Neural progenitor cell (in vitro differentiated cells): ENCODE measurements around the gene SYTL1. TPM values are rescaled to one million over a fixed set of nuclear protein-coding genes. Genes with fewer than 3 reads are reported as not detected.
A peak's percentile ranks its signal among the peaks of the same experiment; 100 is the strongest.

ENCODE experiments used
- DNase-seq: peaks from one replicate; pipeline ENCODE4 v3.0.0-alpha.2; 2016; ENCODE audit warnings: low spot score
- H2AFZ ChIP-seq: fragments of 200-600 bp; sonication (generic); replicated peaks from 2 replicates; pipeline ENCODE4 v1.6.1; 2016; ENCODE audit warnings: antibody characterized with exemption
- H3F3A ChIP-seq: fragments of 200-600 bp; sonication (generic); 2 replicates; pipeline ENCODE4 v1.6.1; 2016; ENCODE audit warnings: antibody characterized with exemption, low read depth
- H3K27ac ChIP-seq: fragments of 200-600 bp; sonication (generic); 2 replicates; pipeline ENCODE4 v1.5.1; 2016; ENCODE audit warnings: mild to moderate bottlenecking
- H3K27me3 ChIP-seq: fragments of 200-600 bp; sonication (generic); 2 replicates; pipeline ENCODE4 v1.6.1; 2016; ENCODE audit warnings: mild to moderate bottlenecking, moderate library complexity
- H3K36me3 ChIP-seq: fragments of 200-600 bp; sonication (generic); 2 replicates; pipeline ENCODE4 v1.5.1; 2016
- H3K4me1 ChIP-seq: fragments of 200-600 bp; sonication (generic); 2 replicates; pipeline ENCODE4 v1.6.1; 2016; ENCODE audit warnings: mixed run types
- H3K4me2 ChIP-seq: fragments of 200-600 bp; sonication (generic); 2 replicates; pipeline ENCODE4 v1.6.1; 2016
- H3K4me3 ChIP-seq: fragments of 200-600 bp; sonication (generic); 2 replicates; pipeline ENCODE4 v1.5.1; 2016
- H3K79me2 ChIP-seq: fragments of 200-600 bp; sonication (generic); 2 replicates; pipeline ENCODE4 v1.6.1; 2016; ENCODE audit warnings: low read depth
- H3K9ac ChIP-seq: fragments of 200-600 bp; sonication (generic); 2 replicates; pipeline ENCODE4 v1.6.1; 2016
- H3K9me3 ChIP-seq: fragments of 200-600 bp; sonication (generic); 2 replicates; pipeline ENCODE4 v1.5.1; 2016; ENCODE audit warnings: low read depth
- H4K20me1 ChIP-seq: fragments of 200-600 bp; sonication (generic); 2 replicates; pipeline ENCODE4 v1.6.1; 2016; ENCODE audit warnings: low read depth
- H3K27ac Mint-ChIP-seq: 3 replicates; pipeline ENCODE4 v1.8.0; 2021; ENCODE audit warnings: mixed read lengths
- H3K27me3 Mint-ChIP-seq: 2 replicates; pipeline ENCODE4 v1.8.0; 2022; ENCODE audit warnings: low read depth, mild to moderate bottlenecking, inconsistent platforms, moderate library complexity, mixed read lengths; ENCODE audit not compliant: insufficient read depth
- H3K36me3 Mint-ChIP-seq: 3 replicates; pipeline ENCODE4 v1.8.0; 2021; ENCODE audit warnings: mixed read lengths
- H3K4me1 Mint-ChIP-seq: 3 replicates; pipeline ENCODE4 v1.8.0; 2021; ENCODE audit warnings: mixed read lengths
- H3K4me3 Mint-ChIP-seq: 3 replicates; pipeline ENCODE4 v1.8.0; 2021; ENCODE audit warnings: mild to moderate bottlenecking, moderate library complexity, mixed read lengths
- H3K9me3 Mint-ChIP-seq: 3 replicates; pipeline ENCODE4 v1.8.0; 2020; ENCODE audit warnings: mixed read lengths
- EZH2 ChIP-seq: fragments of 200-600 bp; sonication (generic); IDR thresholded peaks from 2 replicates; pipeline ENCODE4 v1.6.1; 2017; ENCODE audit warnings: antibody characterized with exemption, mild to moderate bottlenecking, moderate library complexity
- EZH2phosphoT487 ChIP-seq: fragments of 200-600 bp; sonication (generic); IDR thresholded peaks from 2 replicates; pipeline ENCODE4 v1.6.1; 2017; ENCODE audit warnings: antibody characterized with exemption
- total RNA-seq: library from RNA; depleted of rRNA; stranded (reverse); fragments of >200 nt; gene quantifications from 2 replicates; pipeline ENCODE4 v1.2.3, GENCODE V29; 2015; ENCODE audit warnings: low replicate concordance
- TF ChIP-seq, protein P1 (sequence below): fragments of 200-600 bp; sonication (generic); IDR thresholded peaks from 2 replicates; pipeline ENCODE4 v1.5.1; 2017; ENCODE audit warnings: antibody characterized with exemption, mild to moderate bottlenecking

The SYTL1 gene
- total RNA-seq, 1 donor from 2014 or later = 5.7 TPM

DNA sequence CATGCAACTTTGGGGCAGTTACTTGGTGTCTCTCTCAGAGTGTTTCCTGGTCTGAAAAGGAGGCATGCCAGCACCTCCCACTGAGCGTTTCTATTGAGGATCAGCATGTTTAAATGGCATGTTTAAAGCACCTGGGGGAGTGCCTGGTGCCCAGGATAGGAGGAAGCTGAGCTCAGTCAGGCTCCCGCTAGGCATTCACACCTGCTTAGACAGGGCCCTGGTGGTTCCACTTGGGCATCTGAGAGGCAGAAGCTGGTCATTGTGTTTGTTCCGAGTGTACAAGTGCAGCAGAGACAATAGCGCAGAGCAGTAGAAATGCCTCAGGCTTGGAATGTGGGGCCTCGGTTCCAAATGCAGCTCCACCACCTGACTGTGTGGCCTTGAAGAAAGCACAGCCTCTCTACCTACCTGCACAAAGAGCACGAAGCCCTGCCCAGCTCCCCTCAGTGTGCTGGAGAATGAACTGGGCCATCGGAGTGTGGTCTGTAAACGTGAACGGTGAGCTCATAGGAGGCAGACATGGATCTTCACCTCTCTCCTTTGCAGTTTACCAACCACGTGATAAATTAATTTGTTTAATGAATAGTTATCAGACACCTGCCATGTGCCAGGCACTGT lies 40.1 kb upstream of the SYTL1 start:
- H3K4me1 Mint-ChIP-seq = peaks cover 33% of the 10 kb centered on the region
- DNase-seq = no peak
- peaks cover 14% of the 10 kb centered on the region for H3K36me3 Mint-ChIP-seq
- no peaks in the 10 kb centered on the region for H3K9me3 ChIP-seq
- no peaks in the 10 kb centered on the region for H3K36me3 ChIP-seq
- H3K4me1 ChIP-seq = peaks cover 37% of the 10 kb centered on the region
- H4K20me1 ChIP-seq = no peaks in the 10 kb centered on the region
- no peak overlapping the region for H3K4me2 ChIP-seq
- TF ChIP-seq, protein P1, sequence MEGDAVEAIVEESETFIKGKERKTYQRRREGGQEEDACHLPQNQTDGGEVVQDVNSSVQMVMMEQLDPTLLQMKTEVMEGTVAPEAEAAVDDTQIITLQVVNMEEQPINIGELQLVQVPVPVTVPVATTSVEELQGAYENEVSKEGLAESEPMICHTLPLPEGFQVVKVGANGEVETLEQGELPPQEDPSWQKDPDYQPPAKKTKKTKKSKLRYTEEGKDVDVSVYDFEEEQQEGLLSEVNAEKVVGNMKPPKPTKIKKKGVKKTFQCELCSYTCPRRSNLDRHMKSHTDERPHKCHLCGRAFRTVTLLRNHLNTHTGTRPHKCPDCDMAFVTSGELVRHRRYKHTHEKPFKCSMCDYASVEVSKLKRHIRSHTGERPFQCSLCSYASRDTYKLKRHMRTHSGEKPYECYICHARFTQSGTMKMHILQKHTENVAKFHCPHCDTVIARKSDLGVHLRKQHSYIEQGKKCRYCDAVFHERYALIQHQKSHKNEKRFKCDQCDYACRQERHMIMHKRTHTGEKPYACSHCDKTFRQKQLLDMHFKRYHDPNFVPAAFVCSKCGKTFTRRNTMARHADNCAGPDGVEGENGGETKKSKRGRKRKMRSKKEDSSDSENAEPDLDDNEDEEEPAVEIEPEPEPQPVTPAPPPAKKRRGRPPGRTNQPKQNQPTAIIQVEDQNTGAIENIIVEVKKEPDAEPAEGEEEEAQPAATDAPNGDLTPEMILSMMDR = no peak
- H3K9me3 Mint-ChIP-seq = no peaks in the 10 kb centered on the region
- H3K9ac ChIP-seq = no peak overlapping the region
- peaks cover 35% of the 10 kb centered on the region for H3F3A ChIP-seq
- no peak overlapping the region for H2AFZ ChIP-seq
- H3K27ac ChIP-seq = no peak overlapping the region
- H3K27ac Mint-ChIP-seq = no peak overlapping the region
- H3K79me2 ChIP-seq = no peaks in the 10 kb centered on the region
- H3K27me3 Mint-ChIP-seq = peaks cover 4% of the 10 kb centered on the region
- H3K4me3 Mint-ChIP-seq = no peak overlapping the region
- no peaks in the 10 kb centered on the region for H3K27me3 ChIP-seq
- H3K4me3 ChIP-seq = no peak overlapping the region

DNA sequence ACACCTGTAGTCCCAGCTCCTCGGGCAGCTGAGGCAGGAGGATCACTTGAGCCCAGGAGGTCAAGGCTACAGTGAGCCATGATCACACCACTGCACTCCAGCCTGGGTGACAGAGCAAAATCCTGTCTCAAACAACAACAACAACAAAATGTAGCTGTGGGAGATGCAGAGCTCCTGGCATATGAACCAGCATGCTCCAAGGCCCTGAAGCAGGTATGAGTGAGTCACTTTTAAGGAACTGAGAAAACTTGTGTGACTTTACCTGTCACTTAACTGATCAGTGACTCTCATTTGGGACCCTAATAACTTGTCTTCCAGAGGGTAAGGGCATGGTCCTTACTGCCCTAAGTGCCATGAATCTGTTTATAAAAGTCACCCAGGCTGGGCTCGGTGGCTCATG lies 39.2 kb upstream of the SYTL1 start:
- Histone ChIP-seq H3F3A (peaks cover 44% of the 10 kb centered on the region), H3K9ac (no peak overlapping the region), H3K4me1 (peaks cover 45% of the 10 kb centered on the region), H3K79me2 (no peaks in the 10 kb centered on the region), H4K20me1 (no peaks in the 10 kb centered on the region), H3K27me3 (no peaks in the 10 kb centered on the region), H3K27ac (no peak overlapping the region), H3K4me3 (no peak overlapping the region), H3K36me3 (no peaks in the 10 kb centered on the region), H3K9me3 (no peaks in the 10 kb centered on the region), H2AFZ (no peak overlapping the region), H3K4me2 (no peak overlapping the region)
- Mint-ChIP-seq H3K9me3 (no peaks in the 10 kb centered on the region), H3K4me3 (no peak overlapping the region), H3K27me3 (peaks cover 4% of the 10 kb centered on the region), H3K36me3 (peaks cover 14% of the 10 kb centered on the region), H3K27ac (no peak overlapping the region), H3K4me1 (peaks cover 42% of the 10 kb centered on the region)
- DNase-seq = no peak
- TF ChIP-seq EZH2phosphoT487 = no peak
- TF ChIP-seq, protein P1 = no peak
- TF ChIP-seq EZH2 = no peak

DNA sequence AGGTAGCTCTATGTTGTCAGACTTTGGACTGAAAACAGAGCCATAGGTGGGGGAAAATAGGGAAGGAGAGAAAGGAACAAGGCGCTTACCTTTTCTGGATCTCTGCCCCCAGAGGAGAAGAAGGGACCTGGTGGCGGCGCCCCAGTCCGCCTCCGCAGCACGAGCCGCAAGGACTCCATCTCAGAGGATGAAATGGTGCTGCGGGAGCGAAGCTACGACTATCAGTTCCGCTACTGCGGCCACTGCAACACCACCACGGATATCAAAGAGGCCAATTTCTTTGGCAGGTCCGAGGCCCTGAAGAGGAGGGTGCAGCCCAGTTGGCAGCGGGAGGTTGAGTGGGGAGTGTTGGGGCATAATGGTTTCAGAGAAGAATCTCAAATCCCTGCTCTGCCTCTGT lies 38.3 kb upstream of the SYTL1 start:
- TF ChIP-seq EZH2phosphoT487 (no peak), EZH2 (no peak)
- TF ChIP-seq, protein P1 = no peak
- no peak overlapping the region for H3K9ac ChIP-seq
- no peaks in the 10 kb centered on the region for H3K27me3 ChIP-seq
- H3K4me3 ChIP-seq = no peak overlapping the region
- peaks cover 53% of the 10 kb centered on the region for H3F3A ChIP-seq
- no peak overlapping the region for H3K4me3 Mint-ChIP-seq
- H3K9me3 ChIP-seq = no peaks in the 10 kb centered on the region
- peaks cover 50% of the 10 kb centered on the region for H3K4me1 Mint-ChIP-seq
- no peak overlapping the region for H3K4me2 ChIP-seq
- H3K36me3 Mint-ChIP-seq = peaks cover 9% of the 10 kb centered on the region
- H3K27ac Mint-ChIP-seq = peak overlapping the region; percentile 72
- H4K20me1 ChIP-seq = no peaks in the 10 kb centered on the region
- H2AFZ ChIP-seq = no peak overlapping the region
- no peak overlapping the region for H3K27ac ChIP-seq
- DNase-seq = no peak
- H3K36me3 ChIP-seq = no peaks in the 10 kb centered on the region
- peaks cover 6% of the 10 kb centered on the region for H3K27me3 Mint-ChIP-seq
- H3K9me3 Mint-ChIP-seq = no peaks in the 10 kb centered on the region
- H3K4me1 ChIP-seq = peaks cover 54% of the 10 kb centered on the region
- no peaks in the 10 kb centered on the region for H3K79me2 ChIP-seq
